Common myeloid progenitor, CD34-positive (primary cell): ENCODE results near the gene UQCRH. TPM values are rescaled to one million over a fixed set of nuclear protein-coding genes. Genes with fewer than 3 reads are reported as not detected.

Experiments used
- CTCF ChIA-PET: fragments of 350-600 bp; sonication (Branson Sonifier 250); formaldehyde crosslinking; loops from one replicate; lab custom pipeline; 2021; ENCODE audit warnings: antibody characterized with exemption; lab: Charles Lee
- POLR2A ChIA-PET: fragments of 350-600 bp; sonication (Branson Sonifier 250); formaldehyde crosslinking; loops from one replicate; lab custom pipeline; 2021; ENCODE audit warnings: antibody characterized with exemption; lab: Charles Lee
- DNase-seq, 3 donors: peaks; one replicate each; pipeline versions ENCODE4 v3.0.0 to v3.0.0-alpha.2; 2013
- H3K27ac ChIP-seq, 2 experiments: 1 replicate in 1 of 2; 2 replicates in 1 of 2; pipeline ENCODE4 v1.7.0; 2013; ENCODE audit warnings: inconsistent platforms in 2 of 2, low read length in 2 of 2, mild to moderate bottlenecking in 2 of 2, low read depth in 1 of 2, moderate library complexity in 1 of 2; ENCODE audit not compliant: severe bottlenecking in 2 of 2, insufficient read depth in 1 of 2, poor library complexity in 1 of 2
- H3K27me3 ChIP-seq, 5 experiments: replicated peaks in 2 of 5; 1 replicate in 3 of 5; 2 replicates in 2 of 5; pipeline versions ENCODE4 v1.6.1 to v1.7.0; 2013; ENCODE audit warnings: low read length in 4 of 5, mild to moderate bottlenecking in 2 of 5, moderate library complexity in 2 of 5, inconsistent platforms in 1 of 5; ENCODE audit not compliant: insufficient read depth in 5 of 5, control insufficient read depth in 4 of 5
- H3K36me3 ChIP-seq, 4 experiments: 1 replicate in 2 of 4; 2 replicates in 2 of 4; pipeline versions ENCODE4 v1.6.1 to v1.7.0; 2013; ENCODE audit warnings: low read length in 3 of 4, control low read depth in 1 of 4, mild to moderate bottlenecking in 1 of 4; ENCODE audit not compliant: control insufficient read depth in 4 of 4, insufficient read depth in 4 of 4
- H3K4me1 ChIP-seq, 4 experiments: 1 replicate in 3 of 4; 2 replicates in 1 of 4; pipeline versions ENCODE4 v1.6.1 to v1.7.1; 2013; ENCODE audit warnings: low read length in 3 of 4, mild to moderate bottlenecking in 3 of 4, control low read depth in 1 of 4, inconsistent platforms in 1 of 4, moderate library complexity in 1 of 4; ENCODE audit not compliant: control insufficient read depth in 4 of 4, insufficient read depth in 4 of 4; ENCODE audit errors: control extremely low read depth in 1 of 4
- H3K4me3 ChIP-seq, 7 experiments: 1 replicate in 4 of 7; 2 replicates in 3 of 7; pipeline versions ENCODE4 v1.5.1 to v1.7.0; 2013; ENCODE audit warnings: mild to moderate bottlenecking in 7 of 7, low read length in 6 of 7, moderate library complexity in 6 of 7, inconsistent platforms in 2 of 7, low read depth in 2 of 7, control low read depth in 1 of 7; ENCODE audit not compliant: insufficient read depth in 4 of 7, control insufficient read depth in 1 of 7; ENCODE audit errors: extremely low read depth in 1 of 7
- H3K9me3 ChIP-seq, 5 experiments: 1 replicate in 4 of 5; 2 replicates in 1 of 5; pipeline versions ENCODE4 v1.6.1 to v1.7.1; 2013; ENCODE audit warnings: low read length in 4 of 5, mild to moderate bottlenecking in 2 of 5, inconsistent platforms in 1 of 5, low read depth in 1 of 5, moderate library complexity in 1 of 5; ENCODE audit not compliant: control insufficient read depth in 4 of 5, insufficient read depth in 2 of 5; ENCODE audit errors: control extremely low read depth in 1 of 5
- WGBS: methylation state at CpG from one replicate; pipeline ENCODE4 v1.1.5; 2013; ENCODE audit not compliant: insufficient coverage; 5-methylcytosine and 5-hydroxymethylcytosine counted together
- polyA plus RNA-seq: library from polyadenylated mRNA; unstranded; fragments of 120-200 nt; gene quantifications from one replicate; pipeline ENCODE4 v1.2.1, GENCODE V29; 2013

UQCRH gene
- polyA plus RNA-seq = 425 TPM

GRCh38 chr1:46303038-46303871 lies at the start of gene UQCRH, which contains the start of gene LRRC41:
Gene UQCRH (plus strand): TSS chr1:46303698. CDS start chr1:46303767, 69 bp downstream.
Gene LRRC41 (minus strand): TSS chr1:46303616. CDS start chr1:46303322, 294 bp downstream.
- peak; percentile 96 to 97 (median 97) for DNase-seq
- peak within 1 kb of the TSS; percentile 81 to 98 (median 94) for H3K4me3 ChIP-seq
- H3K27ac ChIP-seq = peak within 1 kb of the TSS; percentile 98 to 99
- H3K9me3 ChIP-seq = no peaks in the 10 kb centered on the region
- CTCF ChIA-PET = interaction anchor here (0.6 to 2.9 kb wide), 17 partner anchors 9 to 59 kb away, joined by 3 to 9 read pairs (median 4); partner anchors contain the start of genes NSUN4 and RAD54L
- 0% methylated on average over 41 of the region's 61 CpGs for WGBS
- POLR2A ChIA-PET = interaction anchor here (0.6 to 1.6 kb wide), 6 partner anchors 13 to 1582 kb away, joined by 3 to 7 read pairs (median 4); partner anchors contain the start of gene NSUN4
- peaks cover 0 to 8% (median 2%) of the 10 kb centered on the region in 4 experiments for H3K36me3 ChIP-seq
- H3K27me3 ChIP-seq = no peaks in the 10 kb centered on the region
- H3K4me1 ChIP-seq = peaks cover 11 to 53% (median 38%) of the 10 kb centered on the region in 4 experiments

DNA sequence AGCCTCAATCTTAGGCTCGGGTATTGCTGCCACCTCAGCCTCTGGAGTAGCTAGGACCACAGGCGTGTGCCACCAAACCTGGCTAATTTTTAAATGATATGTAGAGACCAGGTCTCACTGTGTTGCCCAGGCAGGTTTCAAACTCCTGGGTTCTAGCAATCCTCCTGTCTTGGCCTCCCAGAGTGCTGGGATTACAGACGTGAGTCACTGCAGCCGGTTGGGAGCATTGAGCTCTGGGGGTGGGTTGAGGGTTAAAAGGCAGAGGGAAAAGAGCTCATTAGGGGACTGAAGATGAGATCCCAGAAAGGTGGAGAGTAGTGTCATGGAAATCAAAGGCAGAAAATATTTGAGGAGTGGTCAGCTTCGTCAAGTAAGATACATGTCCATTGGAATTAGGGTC lies 48.8 kb upstream of the UQCRH start:
- 100% methylated on average over 5 of the region's 5 CpGs for WGBS
- ChIA-PET POLR2A (no interaction called here), CTCF (interaction anchor here (0.7 to 1.4 kb wide), 2 partner anchors 10 to 65 kb away, joined by 3 to 6 read pairs; no protein-coding TSS in a partner anchor)
- Histone ChIP-seq H3K27ac (no peak overlapping the region), H3K27me3 (no peaks in the 10 kb centered on the region), H3K4me3 (no peak overlapping the region), H3K9me3 (no peaks in the 10 kb centered on the region), H3K4me1 (no peaks in the 10 kb centered on the region), H3K36me3 (peaks cover 0 to 66% (median 20%) of the 10 kb centered on the region in 4 experiments)
- no peak for DNase-seq

- CTCF ChIA-PET = no interaction called here
- H3K36me3 ChIP-seq = peaks cover 11 to 71% (median 24%) of the 10 kb centered on the region in 4 experiments
Measured at GRCh38 chr1:46256523-46256922, 47.0 kb upstream of the UQCRH start.

DNA sequence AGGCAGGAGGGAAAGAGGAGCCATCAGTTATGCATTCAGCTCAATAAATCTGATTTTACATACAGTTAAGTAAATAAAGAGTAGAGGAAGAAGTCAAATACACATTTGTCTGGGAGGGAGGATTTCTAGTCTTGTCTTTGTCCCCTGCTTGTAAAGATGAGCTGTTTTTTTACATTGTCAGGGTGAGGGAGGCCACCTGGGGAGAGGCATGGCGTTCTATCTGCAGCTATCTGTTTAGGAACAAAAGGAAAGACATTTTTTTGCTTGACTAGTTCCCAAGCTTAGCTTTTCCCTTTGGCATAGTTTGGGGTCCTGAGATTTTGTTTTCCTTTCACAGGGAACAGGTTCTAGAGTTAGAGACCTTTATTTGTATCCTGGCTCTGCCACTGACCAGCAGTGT lies 41.0 kb upstream of the UQCRH start:
- DNase-seq = no peak
- H3K27ac ChIP-seq = no peak overlapping the region
- no peak overlapping the region for H3K4me3 ChIP-seq
- POLR2A ChIA-PET = no interaction called here
- no CpG with 5 or more reads among the region's 1 CpG for WGBS
- H3K36me3 ChIP-seq = peaks cover 21 to 91% (median 65%) of the 10 kb centered on the region in 4 experiments
- H3K4me1 ChIP-seq = no peaks in the 10 kb centered on the region
- H3K9me3 ChIP-seq = no peaks in the 10 kb centered on the region
- CTCF ChIA-PET = interaction anchor here (0.6 to 1.6 kb wide), 3 partner anchors 11 to 37 kb away, joined by 3 read pairs; no protein-coding TSS in a partner anchor
- no peaks in the 10 kb centered on the region for H3K27me3 ChIP-seq

More at GRCh38 chr1:46256523-46256922, 47.0 kb upstream of the UQCRH start:
- Histone ChIP-seq H3K4me3 (no peak overlapping the region), H3K9me3 (no peaks in the 10 kb centered on the region), H3K4me1 (no peaks in the 10 kb centered on the region), H3K27ac (no peak overlapping the region), H3K27me3 (no peaks in the 10 kb centered on the region)
- no CpG with 5 or more reads among the region's 2 CpGs for WGBS
- DNase-seq = no peak
- POLR2A ChIA-PET = no interaction called here

GRCh38 chr1:46263146-46263545 lies 40.4 kb upstream of the UQCRH start:
- CTCF ChIA-PET = interaction anchor here (0.6 to 2.7 kb wide), 5 partner anchors 11 to 75 kb away, joined by 3 to 9 read pairs (median 3); no protein-coding TSS in a partner anchor
- WGBS = 89% methylated on average over 1 of the region's 2 CpGs
- H3K9me3 ChIP-seq = no peaks in the 10 kb centered on the region
- POLR2A ChIA-PET = no interaction called here
- peaks cover 21 to 92% (median 67%) of the 10 kb centered on the region in 4 experiments for H3K36me3 ChIP-seq
- no peak overlapping the region for H3K27ac ChIP-seq
- no peak overlapping the region for H3K4me3 ChIP-seq
- no peaks in the 10 kb centered on the region for H3K4me1 ChIP-seq
- H3K27me3 ChIP-seq = no peaks in the 10 kb centered on the region
- DNase-seq = no peak

DNA sequence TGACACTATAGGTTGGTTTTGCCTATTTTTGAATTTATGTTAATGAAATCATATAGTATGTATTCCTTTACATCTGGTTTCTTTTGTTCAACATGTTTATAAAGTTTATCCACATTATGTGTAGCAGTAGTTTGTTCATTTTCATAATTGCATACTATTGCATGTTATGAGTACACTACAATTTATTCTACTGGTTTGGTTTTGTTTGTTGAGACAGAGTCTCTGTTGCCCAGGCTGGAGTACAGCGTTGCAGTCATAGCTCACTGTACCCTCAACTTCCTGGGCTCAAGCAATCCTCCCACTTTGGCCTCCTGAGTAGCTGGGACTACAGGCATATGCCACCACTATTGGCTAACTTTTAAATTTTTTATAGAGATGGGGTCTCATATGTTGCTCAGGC lies 34.9 kb upstream of the UQCRH start:
- WGBS = no CpG with 5 or more reads among the region's 1 CpG
- no peak overlapping the region for H3K27ac ChIP-seq
- H3K4me1 ChIP-seq = no peaks in the 10 kb centered on the region
- ChIA-PET POLR2A (no interaction called here), CTCF (interaction anchor here (1.3 kb wide), 1 partner anchor 82 kb away, joined by 4 read pairs; no protein-coding TSS in a partner anchor)
- H3K9me3 ChIP-seq = no peaks in the 10 kb centered on the region
- H3K36me3 ChIP-seq = peaks cover 22 to 86% (median 53%) of the 10 kb centered on the region in 4 experiments
- DNase-seq = no peak
- H3K27me3 ChIP-seq = no peaks in the 10 kb centered on the region
- H3K4me3 ChIP-seq = no peak overlapping the region
